SK-N-SH (cell line): ENCODE data around the gene POLR1A. TPM values are rescaled to one million over a fixed set of nuclear protein-coding genes. Genes with fewer than 3 reads are reported as not detected.

Experiments used
- CTCF ChIA-PET: fragments of 300-600, 350-600 bp; formaldehyde crosslinking; extraction: SDS; loops from one replicate; lab custom pipeline; 2021; lab: Yijun Ruan, JAX
- POLR2A ChIA-PET: fragments of 350-600 bp; sonication (Branson Sonifier 250); formaldehyde crosslinking; extraction: SDS; loops from one replicate; lab custom pipeline; 2020; ENCODE audit warnings: antibody characterized with exemption, inconsistent platforms; lab: Yijun Ruan, JAX
- DNase-seq: peaks from one replicate; pipeline ENCODE4 v3.0.0; 2012
- H2AFZ ChIP-seq: fragments of 200-600 bp; sonication (generic); 2 replicates; pipeline ENCODE4 v1.8.1; 2016; ENCODE audit warnings: antibody characterized with exemption, mild to moderate bottlenecking, low read depth
- H3F3A ChIP-seq: fragments of 200-600 bp; sonication (generic); replicated peaks from 2 replicates; pipeline ENCODE3; 2016; ENCODE audit warnings: antibody characterized with exemption, mild to moderate bottlenecking; ENCODE audit not compliant: insufficient read depth
- H3K27ac ChIP-seq, 2 experiments: fragments of 200-500 bp in 1 of 2; fragments of 200-600 bp in 1 of 2; sonication (Bioruptor generic) in 1 of 2; sonication (generic), shearing (Covaris generic) in 1 of 2; 2 replicates each; pipeline versions ENCODE4 v1.5.1 to v1.6.1; 2014 to 2016; ENCODE audit warnings: low read depth in 2 of 2, inconsistent platforms in 1 of 2, low read length in 1 of 2, mild to moderate bottlenecking in 1 of 2, mixed read lengths in 1 of 2
- H3K27me3 ChIP-seq: fragments of 200-600 bp; sonication (generic), shearing (Covaris generic); 2 replicates; pipeline ENCODE4 v1.6.1; 2016; ENCODE audit warnings: mixed run types; ENCODE audit not compliant: insufficient read depth
- H3K36me3 ChIP-seq, 2 experiments: fragments of 200-500 bp in 1 of 2; fragments of 200-600 bp in 1 of 2; sonication (Bioruptor generic) in 1 of 2; sonication (generic) in 1 of 2; replicated peaks in 1 of 2; 2 replicates each; pipeline versions ENCODE3 to v1.5.1; 2014 to 2016; ENCODE audit warnings: low read length in 1 of 2, mild to moderate bottlenecking in 1 of 2; ENCODE audit not compliant: insufficient read depth in 2 of 2, control insufficient read depth in 1 of 2
- H3K4me1 ChIP-seq, 2 experiments: fragments of 200-500 bp in 1 of 2; fragments of 200-600 bp in 1 of 2; sonication (Bioruptor generic) in 1 of 2; sonication (generic), shearing (Covaris generic) in 1 of 2; 2 replicates each; pipeline versions ENCODE4 v1.5.1 to v1.6.1; 2014 to 2016; ENCODE audit warnings: low read depth in 1 of 2, low read length in 1 of 2, mixed run types in 1 of 2; ENCODE audit not compliant: insufficient read depth in 2 of 2, control insufficient read depth in 1 of 2
- H3K4me2 ChIP-seq: fragments of 200-600 bp; sonication (generic), shearing (Covaris generic); 2 replicates; pipeline ENCODE4 v1.6.1; 2017; ENCODE audit warnings: mixed run types
- H3K4me3 ChIP-seq, 2 experiments: fragments of 200-500 bp in 1 of 2; fragments of 200-600 bp in 1 of 2; sonication (Bioruptor generic) in 1 of 2; sonication (generic), shearing (Covaris generic) in 1 of 2; 2 replicates each; pipeline versions ENCODE4 v1.5.1 to v1.8.1; 2014 to 2016; ENCODE audit warnings: low read depth in 2 of 2, inconsistent platforms in 1 of 2, low read length in 1 of 2, mild to moderate bottlenecking in 1 of 2, mixed read lengths in 1 of 2, moderate library complexity in 1 of 2
- H3K79me2 ChIP-seq: fragments of 200-600 bp; sonication (generic); 2 replicates; pipeline ENCODE4 v1.8.1; 2017; ENCODE audit warnings: mild to moderate bottlenecking; ENCODE audit not compliant: insufficient read depth
- H3K9ac ChIP-seq: fragments of 200-600 bp; sonication (generic); 2 replicates; pipeline ENCODE4 v1.6.1; 2017; ENCODE audit warnings: mixed run types
- H3K9me2 ChIP-seq: fragments of 200-600 bp; sonication (generic); 2 replicates; pipeline ENCODE4 v1.6.1; 2017; ENCODE audit warnings: mixed run types
- H3K9me3 ChIP-seq: fragments of 200-600 bp; sonication (generic); 2 replicates; pipeline ENCODE4 v1.6.1; 2017; ENCODE audit warnings: mixed run types, mild to moderate bottlenecking, moderate library complexity
- H4K20me1 ChIP-seq: fragments of 200-600 bp; sonication (generic); 2 replicates; pipeline ENCODE4 v1.6.1; 2017; ENCODE audit warnings: mild to moderate bottlenecking, mixed run types; ENCODE audit not compliant: insufficient read depth
- CHD2 ChIP-seq: fragments of 150-350 bp; IDR thresholded peaks from 2 replicates; pipeline ENCODE4 v1.6.1; 2018; ENCODE audit warnings: low read length; ENCODE audit not compliant: partially characterized antibody
- CTCF ChIP-seq: fragments of 200-600 bp; sonication (generic); IDR thresholded peaks from 2 replicates; pipeline ENCODE4 v1.6.1; 2017; ENCODE audit warnings: antibody characterized with exemption, mild to moderate bottlenecking, moderate library complexity
- ELF1 ChIP-seq: IDR thresholded peaks from 2 replicates; pipeline ENCODE4 v1.4.0; 2012
- EP300 ChIP-seq, 2 experiments: IDR thresholded peaks; 2 replicates each; pipeline versions ENCODE4 v1.4.0 to v1.6.1; 2012; ENCODE audit warnings: borderline replicate concordance in 1 of 2, low read depth in 1 of 2, low read length in 1 of 2
- FOXJ3 ChIP-seq: sonication (generic); formaldehyde crosslinking; IDR thresholded peaks from 2 replicates; pipeline ENCODE4 v1.5.1; 2020; ENCODE audit warnings: mild to moderate bottlenecking, missing genetic modification reagents
- FOXM1 ChIP-seq: IDR thresholded peaks from 2 replicates; pipeline ENCODE4 v1.4.0; 2012; ENCODE audit warnings: low read depth, mild to moderate bottlenecking
- GABPA ChIP-seq: IDR thresholded peaks from 2 replicates; pipeline ENCODE4 v1.4.0; 2012; ENCODE audit warnings: low read depth, mild to moderate bottlenecking
- MAX ChIP-seq: IDR thresholded peaks from 2 replicates; pipeline ENCODE4 v1.4.0; 2012; ENCODE audit warnings: low read depth
- MEF2A ChIP-seq: IDR thresholded peaks from 2 replicates; pipeline ENCODE4 v1.4.0; 2012; ENCODE audit warnings: low read depth, borderline replicate concordance
- RCOR1 ChIP-seq: fragments of 150-350 bp; IDR thresholded peaks from 2 replicates; pipeline ENCODE4 v1.6.1; 2017; ENCODE audit warnings: antibody characterized with exemption, low read length
- TAF1 ChIP-seq: IDR thresholded peaks from 2 replicates; pipeline ENCODE4 v1.6.1; 2012; ENCODE audit warnings: low read depth, mild to moderate bottlenecking, low read length, moderate library complexity, borderline replicate concordance
- TCF12 ChIP-seq: IDR thresholded peaks from 2 replicates; pipeline ENCODE4 v1.4.0; 2012
- USF2 ChIP-seq: fragments of 150-350 bp; IDR thresholded peaks from 2 replicates; pipeline ENCODE4 v1.6.1; 2017; ENCODE audit warnings: antibody characterized with exemption, low read length, low read depth, borderline replicate concordance
- YY1 ChIP-seq: IDR thresholded peaks from 2 replicates; pipeline ENCODE4 v1.4.0; 2012; ENCODE audit warnings: low read depth, mild to moderate bottlenecking
- WGBS: methylation state at CpG from one replicate; pipeline ENCODE4 v1.1.6; 2017; ENCODE audit warnings: low lambda C conversion rate; 5-methylcytosine and 5-hydroxymethylcytosine counted together
- polyA plus RNA-seq, 3 experiments: library from polyadenylated mRNA; depleted of rRNA; stranded (reverse); fragments of >200 nt; gene quantifications; 2 replicates each; pipeline ENCODE4 v1.2.3, GENCODE V29; 2012

Gene POLR1A
- polyA plus RNA-seq, 1 of the 3 experiments (the other 2 are of a cell fraction): 6.1 TPM

- Histone ChIP-seq H3K9me2 (no peaks in the 10 kb centered on the region), H3F3A (no peaks in the 10 kb centered on the region), H4K20me1 (no peaks in the 10 kb centered on the region), H3K9ac (no peak overlapping the region), H2AFZ (no peak overlapping the region), H3K27me3 (no peaks in the 10 kb centered on the region), H3K79me2 (no peaks in the 10 kb centered on the region), H3K27ac (no peak overlapping the region), H3K4me2 (no peak overlapping the region), H3K4me3 (no peak overlapping the region), H3K36me3 (peaks cover 44 to 82% of the 10 kb centered on the region in 2 experiments), H3K4me1 (peaks cover 0 to 11% of the 10 kb centered on the region in 2 experiments; a peak in 3 of 4 replicates), H3K9me3 (no peaks in the 10 kb centered on the region)
- POLR2A ChIA-PET: no interaction called here
- no peak for DNase-seq
- TF ChIP-seq GABPA (no peak), TCF12 (no peak), USF2 (no peak), CHD2 (no peak), FOXJ3 (CRISPR knock-in tag) (no peak), MAX (no peak)
- 92% methylated on average over 12 of the region's 12 CpGs for WGBS
- CTCF ChIA-PET: interaction anchor here (5.0 kb wide), 1 partner anchor 215 kb away, joined by 19 read pairs; no protein-coding TSS in a partner anchor
These were observed 63.2 kb downstream of the POLR1A start for GRCh38 chr2:86042256-86043168.

- no peaks in the 10 kb centered on the region for H3K79me2 ChIP-seq
- DNase-seq: no peak
- H3K27ac ChIP-seq: no peak overlapping the region
- H3K9me3 ChIP-seq: no peaks in the 10 kb centered on the region
- H3K27me3 ChIP-seq: no peaks in the 10 kb centered on the region
- no peaks in the 10 kb centered on the region for H3F3A ChIP-seq
- no peaks in the 10 kb centered on the region for H4K20me1 ChIP-seq
- CTCF ChIA-PET: interaction anchor here (5.0 kb wide), 1 partner anchor 213 kb away, joined by 19 read pairs; no protein-coding TSS in a partner anchor
- no peak overlapping the region for H3K4me2 ChIP-seq
- H3K4me1 ChIP-seq: peaks cover 11 to 35% of the 10 kb centered on the region in 2 experiments
- 96% methylated on average over 7 of the region's 12 CpGs for WGBS
- peaks cover 32 to 66% of the 10 kb centered on the region in 2 experiments for H3K36me3 ChIP-seq
- H3K9ac ChIP-seq: no peak overlapping the region
- no peak overlapping the region for H2AFZ ChIP-seq
- TF ChIP-seq EP300 (IDR thresholded peaks at IDR 0.05; ENCODE audit: borderline replicate concordance in 1 of 2, low read depth in 1 of 2, low read length in 1 of 2): no peak
- TF ChIP-seq TAF1: no peak
- TF ChIP-seq CTCF: no peak
- no peak for TF ChIP-seq ELF1
- no peak for TF ChIP-seq RCOR1
- TF ChIP-seq MEF2A: no peak
- no peak for TF ChIP-seq FOXM1
- TF ChIP-seq TCF12: no peak
- TF ChIP-seq YY1: no peak
- TF ChIP-seq, all 33 proteins: peak for 0
- H3K4me3 ChIP-seq: no peak overlapping the region
- H3K9me2 ChIP-seq: no peaks in the 10 kb centered on the region
- POLR2A ChIA-PET: interaction anchor here (0.6 kb wide), 1 partner anchor 199 kb away, joined by 4 read pairs; no protein-coding TSS in a partner anchor
These were observed 65.6 kb downstream of the POLR1A start for GRCh38 chr2:86039963-86040655.
